Caco-2 (cell line): ENCODE measurements around the gene VASP. TPM values are rescaled to one million over a fixed set of nuclear protein-coding genes. Genes with fewer than 3 reads are reported as not detected.

Experiments used
- BruUV-seq: library from RNA; stranded (reverse); fragments of 400-500 nt; replicated peaks from 2 replicates; lab custom pipeline; 2021; lab: Mats Ljungman, UMichigan
- CTCF ChIA-PET: fragments of 300-600 bp; sonication (Branson Sonifier 250); formaldehyde crosslinking; loops from one replicate; lab custom pipeline; 2022; ENCODE audit warnings: antibody characterized with exemption; lab: Charles Lee
- POLR2A ChIA-PET: fragments of 300-600 bp; sonication (Branson Sonifier 250); formaldehyde crosslinking; loops from one replicate; lab custom pipeline; 2022; ENCODE audit warnings: antibody characterized with exemption; lab: Charles Lee
- DNase-seq, 2 experiments: peaks; one replicate each; pipeline versions ENCODE4 v3.0.0 to v3.0.0-alpha.2; 2020 to 2022
- H3K27me3 ChIP-seq: replicated peaks from 2 replicates; pipeline ENCODE4 v1.6.0; 2011; ENCODE audit warnings: low read length; ENCODE audit not compliant: control insufficient read depth, insufficient read depth
- H3K36me3 ChIP-seq: 2 replicates; pipeline ENCODE4 v1.5.1; 2011; ENCODE audit warnings: low read length; ENCODE audit not compliant: control insufficient read depth, insufficient read depth
- H3K4me1 ChIP-seq: fragments of 250-450 bp; sonication (Bioruptor Pico); 2 replicates; pipeline ENCODE4 v1.5.1; 2020; ENCODE audit warnings: mild to moderate bottlenecking
- H3K4me3 ChIP-seq: 2 replicates; pipeline ENCODE4 v1.5.1; 2011; ENCODE audit warnings: low read depth, mild to moderate bottlenecking, control low read depth, low read length
- H3K9me3 ChIP-seq: fragments of 250-450 bp; sonication (Bioruptor Pico); 2 replicates; pipeline ENCODE4 v1.5.1; 2020; ENCODE audit warnings: mild to moderate bottlenecking, moderate library complexity
- H3K27ac Mint-ChIP-seq: one replicate; pipeline ENCODE4 v1.8.0; 2022; ENCODE audit warnings: mixed read lengths; ENCODE audit not compliant: unreplicated experiment
- H3K27me3 Mint-ChIP-seq: one replicate; pipeline ENCODE4 v1.8.0; 2022; ENCODE audit warnings: mixed read lengths; ENCODE audit not compliant: insufficient read depth, unreplicated experiment
- H3K36me3 Mint-ChIP-seq: one replicate; pipeline ENCODE4 v1.8.0; 2022; ENCODE audit warnings: mild to moderate bottlenecking, mixed read lengths; ENCODE audit not compliant: insufficient read depth, unreplicated experiment
- H3K4me1 Mint-ChIP-seq: one replicate; pipeline ENCODE4 v1.8.0; 2022; ENCODE audit warnings: low read depth, mixed read lengths; ENCODE audit not compliant: unreplicated experiment
- H3K4me3 Mint-ChIP-seq: one replicate; pipeline ENCODE4 v1.8.0; 2022; ENCODE audit warnings: mild to moderate bottlenecking, moderate library complexity, mixed read lengths; ENCODE audit not compliant: unreplicated experiment
- H3K9me3 Mint-ChIP-seq: one replicate; pipeline ENCODE4 v1.8.0; 2022; ENCODE audit warnings: mixed read lengths; ENCODE audit not compliant: unreplicated experiment
- intact Hi-C: fragments of 100-400 bp; cut with micrococcal nuclease; formaldehyde crosslinking; loops from one replicate; pipeline ENCODE4 v1.10.0; 2022; ENCODE audit not compliant: unreplicated experiment
- total RNA-seq: library from RNA; stranded (reverse); gene quantifications from 2 replicates; pipeline ENCODE4 v1.2.3, GENCODE V29; 2022
- TF ChIP-seq, protein P1 (sequence below), 2 experiments: fragments of 200-600 bp in 1 of 2; IDR thresholded peaks; 1 replicate in 1 of 2; 2 replicates in 1 of 2; pipeline versions ENCODE4 v1.5.1 to v1.8.0; 2011 to 2022; ENCODE audit warnings: antibody characterized with exemption in 1 of 2, control low read depth in 1 of 2, inconsistent platforms in 1 of 2, low read depth in 1 of 2, low read length in 1 of 2, mild to moderate bottlenecking in 1 of 2, moderate library complexity in 1 of 2; ENCODE audit not compliant: insufficient read depth in 1 of 2, severe bottlenecking in 1 of 2, unreplicated experiment in 1 of 2

Gene VASP
- total RNA-seq, 1 experiment from 2014 or later = 72.4 TPM

DNA sequence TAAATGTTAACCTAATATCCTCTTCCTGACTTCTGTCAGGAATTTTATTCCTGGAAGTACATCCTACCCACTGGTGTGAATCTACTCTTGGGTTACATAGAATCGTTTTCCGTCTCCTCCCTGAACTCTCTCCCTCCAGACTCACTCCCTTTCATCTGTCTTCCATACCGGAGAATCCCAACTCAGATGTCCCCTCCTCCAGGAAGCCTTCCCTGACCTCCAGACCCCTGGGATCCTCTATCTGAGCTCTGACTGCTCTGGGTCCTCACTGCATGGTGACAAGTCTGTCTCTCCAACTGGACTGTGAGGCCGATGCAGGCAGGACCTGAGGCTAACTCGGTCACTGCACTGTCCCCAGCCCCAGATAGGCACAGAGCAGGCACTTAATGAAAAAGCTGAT lies 52.8 kb downstream of the VASP start:
- ChIA-PET POLR2A (no interaction called here), CTCF (no interaction called here)
- TF ChIP-seq, protein P1, sequence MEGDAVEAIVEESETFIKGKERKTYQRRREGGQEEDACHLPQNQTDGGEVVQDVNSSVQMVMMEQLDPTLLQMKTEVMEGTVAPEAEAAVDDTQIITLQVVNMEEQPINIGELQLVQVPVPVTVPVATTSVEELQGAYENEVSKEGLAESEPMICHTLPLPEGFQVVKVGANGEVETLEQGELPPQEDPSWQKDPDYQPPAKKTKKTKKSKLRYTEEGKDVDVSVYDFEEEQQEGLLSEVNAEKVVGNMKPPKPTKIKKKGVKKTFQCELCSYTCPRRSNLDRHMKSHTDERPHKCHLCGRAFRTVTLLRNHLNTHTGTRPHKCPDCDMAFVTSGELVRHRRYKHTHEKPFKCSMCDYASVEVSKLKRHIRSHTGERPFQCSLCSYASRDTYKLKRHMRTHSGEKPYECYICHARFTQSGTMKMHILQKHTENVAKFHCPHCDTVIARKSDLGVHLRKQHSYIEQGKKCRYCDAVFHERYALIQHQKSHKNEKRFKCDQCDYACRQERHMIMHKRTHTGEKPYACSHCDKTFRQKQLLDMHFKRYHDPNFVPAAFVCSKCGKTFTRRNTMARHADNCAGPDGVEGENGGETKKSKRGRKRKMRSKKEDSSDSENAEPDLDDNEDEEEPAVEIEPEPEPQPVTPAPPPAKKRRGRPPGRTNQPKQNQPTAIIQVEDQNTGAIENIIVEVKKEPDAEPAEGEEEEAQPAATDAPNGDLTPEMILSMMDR (IDR thresholded peaks at IDR 0.05; ENCODE audit: insufficient read depth in 1 of 2, low read depth in 1 of 2, low read length in 1 of 2, severe bottlenecking in 1 of 2, unreplicated experiment in 1 of 2) = no peak
- H3K4me3 ChIP-seq = no peak overlapping the region
- H3K27ac Mint-ChIP-seq = peak overlapping the region; percentile 3
- no peaks in the 10 kb centered on the region for H3K9me3 Mint-ChIP-seq
- BruUV-seq = no TSS peak
- peaks cover 7% of the 10 kb centered on the region for H3K36me3 Mint-ChIP-seq
- H3K4me3 Mint-ChIP-seq = no peak overlapping the region
- no peaks in the 10 kb centered on the region for H3K9me3 ChIP-seq
- peaks cover 14% of the 10 kb centered on the region for H3K4me1 Mint-ChIP-seq
- H3K4me1 ChIP-seq = no peaks in the 10 kb centered on the region
- intact Hi-C loops = no loop called here
- DNase-seq = no peak
- no peaks in the 10 kb centered on the region for H3K27me3 Mint-ChIP-seq
- H3K27me3 ChIP-seq = no peaks in the 10 kb centered on the region
- H3K36me3 ChIP-seq = peaks cover 2% of the 10 kb centered on the region; the same call in 1 of the 2 replicates

DNA sequence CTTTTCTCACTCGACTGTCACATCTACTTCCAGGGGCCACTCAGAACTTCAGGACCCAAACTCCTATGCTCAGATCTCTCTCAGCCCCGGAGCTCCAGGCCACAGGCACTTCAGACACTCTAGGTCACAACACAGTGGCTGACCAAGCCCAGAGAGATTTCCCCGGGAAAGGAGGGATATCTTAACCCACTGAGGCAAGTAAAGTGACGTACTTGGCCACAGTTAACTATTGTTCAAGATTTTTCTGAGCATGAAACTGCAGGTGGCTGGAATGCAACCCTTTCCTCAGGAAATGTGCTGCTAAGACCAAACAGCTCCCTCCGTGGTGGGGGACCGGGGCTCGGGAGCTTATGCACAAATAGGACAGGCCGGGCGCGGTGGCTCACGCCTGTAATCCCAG lies 53.4 kb downstream of the VASP start:
- TF ChIP-seq, protein P1 (IDR thresholded peaks at IDR 0.05; ENCODE audit: insufficient read depth in 1 of 2, low read depth in 1 of 2, low read length in 1 of 2, severe bottlenecking in 1 of 2, unreplicated experiment in 1 of 2) = no peak
- Histone ChIP-seq H3K4me3 (no peak overlapping the region), H3K27me3 (no peaks in the 10 kb centered on the region), H3K9me3 (no peaks in the 10 kb centered on the region), H3K36me3 (peaks cover 2% of the 10 kb centered on the region; the same call in 1 of the 2 replicates), H3K4me1 (no peaks in the 10 kb centered on the region)
- ChIA-PET CTCF (no interaction called here), POLR2A (no interaction called here)
- Mint-ChIP-seq H3K4me3 (no peak overlapping the region), H3K4me1 (peaks cover 14% of the 10 kb centered on the region), H3K9me3 (no peaks in the 10 kb centered on the region), H3K27me3 (no peaks in the 10 kb centered on the region), H3K36me3 (peaks cover 7% of the 10 kb centered on the region), H3K27ac (peak overlapping the region; percentile 3)
- BruUV-seq = no TSS peak
- intact Hi-C loops = no loop called here
- DNase-seq = no peak

GRCh38 chr19:45564131-45564780 lies 57.0 kb downstream of the VASP start:
- Mint-ChIP-seq H3K36me3 (peaks cover 7% of the 10 kb centered on the region), H3K9me3 (no peaks in the 10 kb centered on the region), H3K27me3 (no peaks in the 10 kb centered on the region), H3K4me3 (no peak overlapping the region), H3K4me1 (peaks cover 7% of the 10 kb centered on the region), H3K27ac (no peak overlapping the region)
- Histone ChIP-seq H3K4me1 (no peaks in the 10 kb centered on the region), H3K27me3 (no peaks in the 10 kb centered on the region), H3K4me3 (no peak overlapping the region), H3K9me3 (no peaks in the 10 kb centered on the region), H3K36me3 (no peaks in the 10 kb centered on the region; the same call in 1 of the 2 replicates)
- ChIA-PET CTCF (no interaction called here), POLR2A (interaction anchor here (0.6 kb wide), 1 partner anchor 20 kb away, joined by 9 read pairs; no protein-coding TSS in a partner anchor)
- BruUV-seq = no TSS peak
- intact Hi-C loops = no loop called here
- TF ChIP-seq, protein P1 (IDR thresholded peaks at IDR 0.05; ENCODE audit: insufficient read depth in 1 of 2, low read depth in 1 of 2, low read length in 1 of 2, severe bottlenecking in 1 of 2, unreplicated experiment in 1 of 2) = no peak
- DNase-seq = no peak
